Urinary bladder (tissue), 4 donors: ENCODE results near the gene DDR1. TPM values are rescaled to one million over a fixed set of nuclear protein-coding genes. Genes with fewer than 3 reads are reported as not detected.
"Not testable (repeated sequence)": the region's sequence is repeated elsewhere in the genome, so short reads cannot be mapped to it uniquely, and the experiment has no call there.

Experiments used
- DNase-seq: peaks from one replicate; pipeline ENCODE4 v3.0.0-alpha.2; 2015; ENCODE audit errors: extremely low spot score
- H3K27ac ChIP-seq: one replicate; pipeline ENCODE4 v1.5.1; 2013; ENCODE audit warnings: low read depth, mild to moderate bottlenecking, moderate library complexity
- H3K36me3 ChIP-seq: one replicate; pipeline ENCODE4 v1.6.1; 2013; ENCODE audit warnings: mild to moderate bottlenecking, moderate library complexity; ENCODE audit not compliant: insufficient read depth
- H3K4me1 ChIP-seq: one replicate; pipeline ENCODE4 v1.6.1; 2013; ENCODE audit warnings: mild to moderate bottlenecking, moderate library complexity; ENCODE audit not compliant: insufficient read depth
- H3K4me3 ChIP-seq: one replicate; pipeline ENCODE4 v1.5.1; 2013; ENCODE audit warnings: low read depth, low read length
- WGBS: extraction: QIAGEN DNeasy Blood & Tissue Kit; methylation state at CpG from one replicate; pipeline ENCODE4 v1.1.7; 2013; 5-methylcytosine and 5-hydroxymethylcytosine counted together
- polyA plus RNA-seq: library from polyadenylated mRNA; stranded (reverse); fragments of 200-250 nt; gene quantifications from one replicate; pipeline ENCODE4 v1.2.3, GENCODE V29; 2013
- total RNA-seq: library from RNA; depleted of rRNA; stranded (reverse); fragments of >200 nt; gene quantifications from one replicate; pipeline ENCODE4 v1.2.3, GENCODE V29; 2014
- donor health status: healthy with polysubstance abuse.
- donor health status: healthy.

DDR1 gene
- total and polyA plus RNA-seq, 2 donors, result 33.8 to 44.7 TPM

DNA sequence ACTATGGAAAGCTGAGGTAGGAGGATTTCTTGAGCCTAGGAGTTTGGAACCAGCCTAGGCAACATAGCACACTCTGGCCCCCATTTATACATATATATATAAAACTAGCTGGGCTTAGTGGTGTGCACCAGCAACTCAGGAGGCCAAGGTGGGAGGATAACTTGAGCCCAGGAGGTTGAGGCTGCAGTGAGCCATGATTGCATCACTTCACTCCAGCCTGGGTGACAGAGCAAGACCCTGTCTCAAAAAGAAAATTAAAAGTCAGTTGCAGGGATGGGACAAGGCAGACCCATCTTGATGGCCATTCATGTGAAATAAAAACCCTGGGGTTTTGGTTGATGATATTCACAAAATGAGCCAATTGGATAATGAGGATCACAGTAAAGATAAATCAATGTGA lies 17.1 kb downstream of the DDR1 start:
- DNase-seq, result no peak
- Histone ChIP-seq H3K4me3 (no peak overlapping the region), H3K36me3 (peaks cover 3% of the 10 kb centered on the region), H3K4me1 (no peaks in the 10 kb centered on the region), H3K27ac (no peak overlapping the region)

DNA sequence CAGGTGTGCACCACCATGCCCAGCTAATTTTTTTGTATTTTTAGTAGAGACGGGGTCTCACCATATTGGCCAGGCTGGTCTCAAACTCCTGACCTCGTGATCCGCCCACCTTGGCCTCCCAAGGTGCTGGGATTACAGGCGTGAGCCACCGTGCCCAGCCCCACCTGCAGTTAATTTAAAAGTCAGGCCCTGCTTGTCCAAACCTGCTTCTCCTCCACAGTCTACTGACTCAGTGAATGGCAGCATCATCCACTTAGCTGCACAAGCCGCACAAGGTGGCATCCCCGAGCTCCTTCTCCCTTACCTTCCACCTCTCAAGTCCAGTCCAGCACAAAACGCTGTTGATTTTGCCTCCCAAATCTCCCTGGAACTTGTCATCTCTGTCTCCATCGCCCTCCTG lies 17.9 kb downstream of the DDR1 start:
- H3K36me3 ChIP-seq, DNase-seq, H3K27ac ChIP-seq, H3K4me1 ChIP-seq, H3K4me3 ChIP-seq: not testable (repeated sequence)
- WGBS, result 79% methylated on average over 9 of the region's 9 CpGs

DNA sequence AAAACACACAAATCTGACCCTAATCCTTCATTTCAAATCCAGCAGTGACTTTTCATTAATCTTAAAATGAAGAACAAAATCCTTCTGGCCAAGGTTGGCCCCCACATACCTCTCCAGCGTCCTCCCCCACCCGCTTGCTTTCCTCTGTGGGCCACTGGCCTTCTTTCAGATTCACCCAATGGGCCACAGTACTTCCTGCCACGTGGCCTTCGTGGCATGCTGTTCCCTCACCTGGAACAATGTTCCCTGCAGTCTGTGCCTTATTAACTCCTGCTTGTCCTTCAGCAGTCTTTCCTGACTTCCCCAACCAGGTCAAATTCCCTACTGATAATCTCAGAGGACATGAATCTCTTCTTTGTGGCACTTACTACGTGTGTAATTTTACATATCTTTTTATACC lies 18.4 kb downstream of the DDR1 start:
- H3K4me1 ChIP-seq, result no peaks in the 10 kb centered on the region
- H3K4me3 ChIP-seq, result no peak overlapping the region
- WGBS, result 49% methylated on average over 5 of the region's 5 CpGs
- no peak for DNase-seq
- peaks cover 3% of the 10 kb centered on the region for H3K36me3 ChIP-seq
- no peak overlapping the region for H3K27ac ChIP-seq

DNA sequence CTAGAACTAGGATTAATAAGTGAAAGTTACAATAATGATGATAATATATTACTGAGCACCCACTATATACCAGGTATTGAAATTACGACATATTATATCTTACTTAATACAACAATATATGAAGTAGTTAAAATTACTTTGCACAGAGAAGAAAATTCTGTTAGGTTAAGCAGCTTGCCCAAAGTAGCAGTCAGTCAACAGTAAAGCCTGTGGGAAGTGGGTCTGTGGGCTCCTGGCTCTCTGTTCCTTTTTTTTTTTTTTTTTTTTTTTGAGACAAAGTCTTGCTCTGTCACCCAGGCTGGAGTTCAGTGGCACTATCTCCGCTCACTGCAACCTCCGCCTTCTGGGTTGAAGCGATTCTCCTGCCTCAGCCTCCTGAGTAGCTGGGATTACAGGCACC lies 18.9 kb downstream of the DDR1 start:
- DNase-seq, result no peak
- H3K4me3 ChIP-seq, result no peak overlapping the region
- H3K36me3 ChIP-seq, result peaks cover 3% of the 10 kb centered on the region
- 92% methylated on average over 4 of the region's 4 CpGs for WGBS
- H3K27ac ChIP-seq, result no peak overlapping the region
- H3K4me1 ChIP-seq, result no peaks in the 10 kb centered on the region

DNA sequence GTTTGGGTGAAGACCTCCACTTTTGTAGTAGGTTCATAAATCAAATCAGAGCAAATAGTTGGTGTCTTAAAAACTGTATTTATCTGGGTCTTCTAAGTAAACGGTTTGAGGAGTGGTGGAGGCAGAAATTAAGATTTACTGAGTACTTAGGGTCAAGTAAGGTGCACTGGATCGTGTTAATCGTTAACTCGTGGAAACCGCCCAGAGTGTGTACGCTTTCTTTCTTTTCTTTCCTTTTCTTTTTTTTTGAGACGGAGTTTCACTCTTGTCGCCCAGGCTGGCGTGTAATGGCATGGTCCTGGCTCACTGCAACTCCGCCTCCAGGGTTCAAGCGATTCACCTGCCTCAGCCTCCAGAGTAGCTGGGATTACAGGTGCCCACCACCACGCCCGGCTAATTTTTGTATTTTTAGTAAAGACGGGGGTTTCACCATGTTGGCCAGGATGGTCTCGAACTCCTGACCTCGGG lies 23.0 kb downstream of the DDR1 start:
- WGBS, result 52% methylated on average over 16 of the region's 16 CpGs
- H3K4me3 ChIP-seq, result peak overlapping the region; percentile 91
- not testable (repeated sequence) for H3K27ac ChIP-seq, DNase-seq, H3K4me1 ChIP-seq, H3K36me3 ChIP-seq

DNA sequence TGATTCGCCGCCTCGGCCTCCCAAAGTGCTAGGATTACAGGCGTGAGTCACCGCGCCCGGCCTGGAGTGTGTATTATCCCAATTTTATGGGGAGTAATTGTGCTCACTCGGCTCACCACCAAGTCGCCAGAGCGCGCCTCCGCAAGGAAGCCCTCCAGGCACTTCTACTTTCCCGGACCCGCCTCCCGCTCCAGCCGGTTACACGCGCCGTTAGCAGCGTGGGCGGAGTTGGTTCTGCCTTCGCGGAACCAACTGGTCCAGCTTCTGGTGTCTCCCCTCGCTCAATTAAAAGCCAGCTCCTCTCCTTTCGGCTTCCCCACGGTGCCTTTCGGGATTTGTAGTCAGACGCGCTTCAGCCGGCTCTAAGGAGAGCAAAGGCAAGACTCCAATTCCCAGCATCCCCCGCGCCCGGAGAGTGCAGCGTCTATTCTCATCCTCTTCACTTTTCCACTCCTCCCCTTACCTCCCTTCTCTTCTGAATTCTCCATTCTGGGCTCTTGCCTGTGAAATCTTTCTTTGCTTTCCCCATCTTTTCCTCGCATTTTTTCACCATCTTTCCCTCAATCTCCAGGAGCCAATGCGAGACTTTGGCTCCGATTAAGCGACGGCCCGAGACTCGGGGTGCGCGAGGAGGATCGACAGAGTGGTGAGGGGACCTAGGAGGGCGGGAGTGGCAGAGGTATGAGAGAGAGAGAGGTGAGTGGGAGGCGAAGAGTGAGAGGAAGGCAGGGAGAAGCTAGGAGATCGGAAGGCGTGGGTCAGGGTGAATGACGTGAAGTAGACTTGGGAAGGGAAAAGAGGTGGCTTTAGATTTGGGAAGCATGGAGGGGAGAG lies 23.7 kb downstream of the DDR1 start, which contains the start of gene GTF2H4:
Gene GTF2H4 (plus strand): TSS at position 450 of the 834 bp plus-strand sequence.
- under 1% methylated on average over 49 of the region's 49 CpGs for WGBS
- no peak within 1 kb of the TSS for H3K27ac ChIP-seq
- peak within 1 kb of the TSS; percentile 91 for H3K4me3 ChIP-seq
- H3K4me1 ChIP-seq, result peaks cover 3% of the 10 kb centered on the region
- H3K36me3 ChIP-seq, result no peaks in the 10 kb centered on the region
- DNase-seq, result peak; percentile 98

DNA sequence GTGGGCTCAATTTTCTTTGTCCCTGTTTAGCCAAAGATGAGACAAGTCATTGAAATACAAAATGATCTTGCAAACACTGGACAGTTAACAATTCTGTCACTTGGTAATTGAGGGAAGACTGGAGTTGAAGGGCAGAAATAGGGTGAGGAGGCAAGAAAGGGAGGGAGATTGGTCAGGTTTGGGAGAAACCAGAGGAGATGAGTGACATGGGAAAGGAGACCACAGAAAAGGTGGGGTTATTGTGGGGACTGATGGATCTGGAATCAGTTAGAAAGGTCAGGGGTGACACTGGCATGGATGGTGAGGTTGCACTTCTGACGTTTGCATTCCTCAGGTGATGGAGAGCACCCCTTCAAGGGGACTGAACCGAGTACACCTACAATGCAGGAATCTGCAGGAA lies 24.4 kb downstream of the DDR1 start:
- Histone ChIP-seq H3K27ac (no peak overlapping the region), H3K4me3 (peak overlapping the region; percentile 91), H3K36me3 (no peaks in the 10 kb centered on the region), H3K4me1 (peaks cover 3% of the 10 kb centered on the region)
- no peak for DNase-seq
- 23% methylated on average over 2 of the region's 2 CpGs for WGBS

DNA sequence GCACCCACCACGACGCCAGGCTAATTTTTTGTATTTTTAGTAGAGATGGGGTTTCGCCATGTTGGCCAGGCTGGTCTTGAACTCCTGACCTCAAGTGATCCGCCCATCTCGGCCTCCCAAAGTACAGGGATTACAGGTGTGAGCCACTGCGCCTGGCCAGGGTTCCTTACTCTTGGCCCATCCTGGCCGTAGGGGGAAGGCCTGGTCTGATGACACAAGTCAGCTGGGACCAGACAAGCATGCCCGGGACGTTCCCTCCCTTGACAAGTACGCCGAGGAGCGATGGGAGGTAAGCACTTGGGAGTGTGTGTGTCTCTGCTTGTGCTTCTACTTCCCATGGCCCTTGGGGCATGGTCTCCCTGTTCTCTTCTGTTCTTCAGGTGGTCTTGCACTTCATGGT lies 26.2 kb downstream of the DDR1 start:
- H3K4me1 ChIP-seq, H3K27ac ChIP-seq, DNase-seq, H3K4me3 ChIP-seq, H3K36me3 ChIP-seq: not testable (repeated sequence)
- 91% methylated on average over 12 of the region's 12 CpGs for WGBS

DNA sequence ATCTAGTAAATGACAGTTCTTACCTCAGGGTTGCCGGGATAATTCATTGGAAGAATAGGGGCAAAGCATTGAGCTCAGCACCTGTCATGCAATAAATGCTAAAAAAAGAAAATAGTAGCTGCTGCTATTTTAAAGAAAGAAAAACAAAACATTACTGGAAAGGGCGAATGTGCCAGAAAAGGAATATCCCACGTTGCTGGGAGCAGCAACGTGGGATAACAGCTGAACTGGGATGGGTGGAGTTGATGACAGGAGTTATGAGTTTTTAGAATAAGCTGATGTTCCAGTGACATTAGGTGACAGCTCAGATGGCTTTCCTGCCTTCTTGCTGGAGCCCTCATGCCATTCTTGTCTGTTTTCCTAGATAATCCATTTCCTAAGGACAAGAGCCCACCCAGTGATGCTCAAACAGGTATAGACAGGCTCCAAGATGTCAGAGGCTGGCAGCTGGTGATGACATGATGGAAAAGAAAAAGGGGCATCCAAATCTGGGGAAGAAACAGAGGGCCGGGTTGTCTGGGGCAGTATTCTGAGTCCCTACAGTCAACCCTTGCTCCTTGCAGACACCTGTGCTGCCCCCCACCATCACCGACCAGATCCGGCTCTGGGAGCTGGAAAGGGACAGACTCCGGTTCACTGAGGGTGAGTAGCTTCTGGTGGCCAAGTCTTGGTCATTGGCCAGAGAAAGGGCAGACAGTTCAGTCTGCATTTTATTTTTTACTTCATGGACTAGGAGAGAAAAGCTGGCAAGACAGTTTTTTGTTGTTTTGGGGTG lies 28.6 kb downstream of the DDR1 start:
- H3K4me3 ChIP-seq, result no peak overlapping the region

DNA sequence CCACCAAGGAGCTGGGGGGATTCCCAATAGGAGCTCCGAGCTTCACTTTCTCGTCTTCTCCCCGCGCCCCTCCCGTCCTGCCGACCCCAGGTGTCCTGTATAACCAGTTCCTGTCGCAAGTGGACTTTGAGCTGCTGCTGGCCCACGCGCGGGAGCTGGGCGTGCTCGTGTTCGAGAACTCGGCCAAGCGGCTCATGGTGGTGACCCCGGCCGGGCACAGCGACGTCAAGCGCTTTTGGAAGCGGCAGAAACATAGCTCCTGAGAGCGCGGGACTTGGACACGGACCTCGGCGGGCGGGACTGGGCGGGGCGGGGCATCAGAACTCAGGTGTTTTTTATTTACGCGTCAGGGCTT lies 29.4 kb downstream of the DDR1 start:
- H3K4me1 ChIP-seq, result peaks cover under 1% of the 10 kb centered on the region
- H3K27ac ChIP-seq, result peak overlapping the region; percentile 85
- H3K36me3 ChIP-seq, result no peaks in the 10 kb centered on the region
- 5% methylated on average over 31 of the region's 31 CpGs for WGBS
- H3K4me3 ChIP-seq, result peak overlapping the region; percentile 51
- DNase-seq, result no peak

More for the DNA sequence above, 28.6 kb downstream of the DDR1 start:
- Histone ChIP-seq H3K27ac (no peak overlapping the region), H3K36me3 (no peaks in the 10 kb centered on the region), H3K4me1 (peaks cover 3% of the 10 kb centered on the region)
- WGBS, result 84% methylated on average over 8 of the region's 8 CpGs
- no peak for DNase-seq

DNA sequence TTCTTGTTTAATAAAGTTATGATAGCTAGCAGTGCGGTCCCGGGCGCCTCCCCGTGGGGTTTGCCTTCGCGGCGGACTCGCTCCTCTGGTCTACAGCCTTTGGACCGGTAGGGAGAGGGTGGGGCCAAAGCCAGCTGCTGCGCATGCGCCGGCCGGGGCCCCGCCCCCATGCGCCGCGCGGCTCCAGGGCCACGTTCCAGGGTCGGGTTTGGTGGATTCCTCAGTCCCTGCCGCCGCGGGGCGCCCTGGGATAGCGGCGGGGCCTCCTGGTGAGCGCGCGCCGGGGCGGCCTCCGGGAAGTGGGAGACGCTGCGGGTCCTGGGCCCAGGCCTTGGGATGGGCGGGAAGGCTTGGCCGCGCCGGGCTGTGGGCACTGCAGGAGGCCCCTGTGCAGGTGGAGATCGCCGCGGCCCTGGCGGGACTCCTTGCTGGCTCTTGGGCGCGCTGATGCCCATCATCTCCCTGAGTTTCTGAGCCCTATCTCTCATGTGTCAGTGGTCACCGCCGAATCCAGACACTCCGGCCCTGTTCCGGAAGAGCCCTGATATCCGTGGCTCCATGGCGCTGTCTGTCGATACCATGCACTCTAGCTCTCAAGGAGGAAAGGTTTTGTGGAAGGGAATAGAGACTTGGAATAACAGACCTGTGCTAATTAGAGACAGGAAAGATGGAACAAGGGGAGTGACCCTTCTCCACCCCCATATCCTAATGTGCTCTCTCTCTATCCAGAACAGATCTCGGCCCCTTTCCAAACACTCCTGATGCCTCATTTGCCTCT lies 29.9 kb downstream of the DDR1 start, which contains the start of gene VARS2:
Gene VARS2 (plus strand): TSS at position 163 of the 778 bp plus-strand sequence. CDS start 599 bp downstream, at position 762.
- Histone ChIP-seq H3K4me1 (no peaks in the 10 kb centered on the region), H3K36me3 (no peaks in the 10 kb centered on the region), H3K4me3 (peak within 1 kb of the TSS; percentile 51), H3K27ac (peak within 1 kb of the TSS; percentile 87)
- under 1% methylated on average over 52 of the region's 52 CpGs for WGBS
- DNase-seq, result peak; percentile 71

DNA sequence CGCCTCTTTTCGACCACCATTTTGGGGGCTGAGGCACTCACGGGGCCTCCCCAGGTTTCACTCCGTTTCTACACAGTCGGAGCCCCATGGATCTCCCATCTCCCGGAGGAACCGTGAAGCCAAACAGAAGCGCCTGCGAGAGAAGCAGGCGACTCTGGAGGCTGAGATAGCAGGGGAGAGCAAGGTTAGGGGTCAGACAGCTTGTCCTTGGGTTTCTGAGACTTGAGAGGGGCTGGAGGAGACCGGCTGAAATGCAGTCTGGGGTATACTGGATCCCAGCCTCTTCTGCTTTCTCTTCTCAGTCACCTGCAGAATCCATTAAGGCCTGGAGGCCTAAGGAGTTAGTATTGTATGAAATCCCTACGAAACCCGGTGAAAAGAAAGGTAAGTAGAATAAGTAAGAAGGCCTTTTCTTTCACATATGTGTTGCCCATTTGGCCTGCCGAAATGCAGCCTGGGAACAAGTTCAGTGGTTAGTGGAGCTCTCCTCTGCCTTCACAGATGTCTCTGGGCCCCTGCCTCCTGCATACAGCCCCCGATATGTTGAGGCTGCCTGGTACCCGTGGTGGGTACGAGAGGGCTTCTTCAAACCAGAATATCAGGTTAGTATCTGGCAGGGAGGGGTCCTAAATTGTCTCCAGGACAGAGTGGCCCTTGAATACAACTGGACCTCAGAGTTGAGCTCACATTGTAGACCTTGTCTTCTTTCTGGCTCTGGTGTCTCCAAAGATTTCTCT lies 30.7 kb downstream of the DDR1 start:
- H3K4me3 ChIP-seq, result peak overlapping the region; percentile 51
- 51% methylated on average over 17 of the region's 17 CpGs for WGBS
- no peaks in the 10 kb centered on the region for H3K4me1 ChIP-seq
- H3K27ac ChIP-seq, result no peak overlapping the region
- H3K36me3 ChIP-seq, result no peaks in the 10 kb centered on the region
- DNase-seq, result no peak

DNA sequence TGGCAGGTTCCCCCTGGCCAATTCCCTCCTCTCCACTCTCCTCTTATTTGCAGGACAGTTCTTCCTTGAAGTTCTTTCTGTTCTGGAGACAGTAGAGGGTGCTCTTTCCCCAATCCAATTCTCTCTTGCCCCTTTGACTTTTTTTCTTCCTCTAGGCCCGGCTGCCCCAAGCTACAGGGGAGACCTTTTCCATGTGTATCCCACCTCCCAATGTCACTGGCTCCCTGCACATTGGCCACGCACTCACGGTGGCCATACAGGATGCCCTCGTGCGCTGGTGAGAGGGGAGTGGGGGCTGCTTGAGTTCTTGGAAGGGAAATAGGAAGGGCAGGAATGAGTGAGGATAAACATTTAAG lies 31.2 kb downstream of the DDR1 start:
- no peaks in the 10 kb centered on the region for H3K36me3 ChIP-seq
- DNase-seq, result peak; percentile 63
- H3K27ac ChIP-seq, result no peak overlapping the region

More for the DNA sequence above, 31.2 kb downstream of the DDR1 start:
- Histone ChIP-seq H3K4me1 (no peaks in the 10 kb centered on the region), H3K4me3 (no peak overlapping the region)
- 21% methylated on average over 5 of the region's 5 CpGs for WGBS
